GM19023 (cell line): Measurements from ENCODE around the gene TF.
"Not testable (repeated sequence)": the region's sequence is repeated elsewhere in the genome, so short reads cannot be mapped to it uniquely, and the experiment has no call there.

Experiments
- ATAC-seq: cut with Tn5 transposase; IDR thresholded peaks from one replicate; pipeline ENCODE4 v1.9.1; 2021; ENCODE audit warnings: mild to moderate bottlenecking, moderate library complexity; ENCODE audit not compliant: unreplicated experiment

The TF gene

GRCh38 chr3:133745981-133746711 is at the start of gene TF:
TSS of gene TF (plus strand) at chr3:133746393. CDS start at chr3:133746441, 48 bp downstream.
- no peak for ATAC-seq

- no peak for ATAC-seq
These were observed 48.2 kb upstream of the TF start for GRCh38 chr3:133697960-133698359.

- no peak for ATAC-seq
These were observed 46.7 kb upstream of the TF start for GRCh38 chr3:133699467-133699866.

- ATAC-seq, result no peak
These were observed 46.3 kb upstream of the TF start for GRCh38 chr3:133699903-133700302.

- ATAC-seq, result no peak
These were observed 45.8 kb upstream of the TF start for GRCh38 chr3:133700351-133700750.

- ATAC-seq, result no peak
These were observed 44.5 kb upstream of the TF start for GRCh38 chr3:133701435-133702358.

- no peak for ATAC-seq
These were observed 42.3 kb upstream of the TF start for GRCh38 chr3:133703915-133704314.

GRCh38 chr3:133706033-133706432 is 40.2 kb upstream of the TF start:
- ATAC-seq, result no peak

GRCh38 chr3:133709139-133709750 is 36.9 kb upstream of the TF start:
- ATAC-seq, result no peak

- no peak for ATAC-seq
These were observed 35.2 kb upstream of the TF start for GRCh38 chr3:133711013-133711412.

- ATAC-seq, result no peak
These were observed 34.2 kb upstream of the TF start for GRCh38 chr3:133712017-133712416.

GRCh38 chr3:133713347-133713746 is 32.8 kb upstream of the TF start:
- ATAC-seq, result no peak

- no peak for ATAC-seq
These were observed 28.8 kb upstream of the TF start for GRCh38 chr3:133717424-133717823.

GRCh38 chr3:133722935-133723334 is 23.3 kb upstream of the TF start:
- no peak for ATAC-seq

- no peak for ATAC-seq
These were observed 15.2 kb upstream of the TF start for GRCh38 chr3:133730993-133731392.

- not testable (repeated sequence) for ATAC-seq
These were observed 14.0 kb upstream of the TF start for GRCh38 chr3:133732231-133732630.

- no peak for ATAC-seq
These were observed 13.0 kb upstream of the TF start for GRCh38 chr3:133733226-133733625.

GRCh38 chr3:133734305-133734704 is 11.9 kb upstream of the TF start:
- ATAC-seq, result no peak

GRCh38 chr3:133742351-133743091 is 3.7 kb upstream of the TF start:
- no peak for ATAC-seq

- ATAC-seq, result no peak
These were observed 2.0 kb upstream of the TF start for GRCh38 chr3:133744241-133744640.

GRCh38 chr3:133745108-133745507 is 1.1 kb upstream of the TF start:
- ATAC-seq, result no peak
